ACC112 (cell line): ENCODE data around the gene DMRT2.

Source experiments
- H2AFZ ChIP-seq: fragments of 200-600 bp; sonication (generic); one replicate; pipeline ENCODE4 v1.6.0; 2017; ENCODE audit warnings: antibody characterized with exemption, low read length; ENCODE audit not compliant: unreplicated experiment
- H3K27ac ChIP-seq: fragments of 200-600 bp; sonication (generic); 2 replicates; pipeline ENCODE4 v1.5.1; 2014; ENCODE audit warnings: low read depth, mild to moderate bottlenecking, antibody characterized with exemption, low read length, moderate library complexity
- H3K27me3 ChIP-seq: fragments of 200-600 bp; sonication (generic); 2 replicates; pipeline ENCODE4 v1.6.1; 2014; ENCODE audit warnings: mild to moderate bottlenecking, antibody characterized with exemption, low read length, moderate library complexity, mixed read lengths; ENCODE audit not compliant: insufficient read depth
- H3K36me3 ChIP-seq: fragments of 200-600 bp; sonication (generic); 2 replicates; pipeline ENCODE4 v1.6.1; 2016; ENCODE audit warnings: mild to moderate bottlenecking, antibody characterized with exemption, low read length, moderate library complexity, mixed read lengths; ENCODE audit not compliant: insufficient read depth
- H3K4me1 ChIP-seq: fragments of 200-600 bp; sonication (generic); one replicate; pipeline ENCODE4 v1.6.1; 2016; ENCODE audit warnings: low read length, mixed read lengths; ENCODE audit not compliant: insufficient read depth, unreplicated experiment, control insufficient read depth
- H3K4me3 ChIP-seq: fragments of 200-600 bp; sonication (generic); 2 replicates; pipeline ENCODE4 v1.5.1; 2014; ENCODE audit warnings: mild to moderate bottlenecking, low read depth, low read length
- H3K79me2 ChIP-seq: fragments of 200-600 bp; sonication (generic); one replicate; pipeline ENCODE4 v1.6.0; 2016; ENCODE audit warnings: low read length; ENCODE audit not compliant: control insufficient read depth, unreplicated experiment, insufficient read depth

The DMRT2 gene

DNA sequence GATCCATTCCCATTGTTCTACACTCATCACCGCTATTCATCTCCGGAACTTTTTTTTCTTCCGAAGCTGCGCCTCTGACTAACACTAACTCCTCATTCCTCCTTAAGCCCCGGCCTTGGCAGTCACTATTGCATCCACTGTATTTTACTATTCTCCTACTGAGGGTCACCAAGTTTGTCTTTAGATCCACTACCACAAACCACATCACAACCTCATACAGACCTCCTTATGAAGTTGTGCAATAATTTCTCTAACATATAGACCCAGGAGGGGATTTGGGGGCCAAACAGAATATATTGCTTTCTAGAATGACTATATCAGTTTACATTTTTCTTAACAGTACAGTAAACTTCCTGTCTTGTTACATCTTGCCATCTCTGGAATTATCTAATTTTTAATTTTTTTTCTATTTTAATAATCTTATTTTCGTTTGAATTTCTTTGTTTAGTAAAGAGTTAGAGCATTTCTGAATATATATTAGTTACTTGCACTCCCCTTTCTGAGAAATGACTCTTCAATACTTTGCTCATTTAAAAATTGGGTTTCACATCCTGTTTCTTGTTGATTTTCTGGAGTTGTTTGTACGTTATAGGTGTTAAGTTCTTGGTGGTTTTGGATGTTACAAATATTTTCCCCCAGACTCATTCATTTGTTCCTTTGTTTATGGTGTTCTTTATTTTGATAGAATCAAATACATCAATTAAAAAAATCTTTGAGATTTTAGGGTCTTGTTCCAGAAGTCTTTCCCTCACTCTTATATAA lies 37.1 kb downstream of the DMRT2 start:
- no peaks in the 10 kb centered on the region for H3K79me2 ChIP-seq
- no peak overlapping the region for H3K27ac ChIP-seq
- H3K4me1 ChIP-seq: no peaks in the 10 kb centered on the region
- H3K36me3 ChIP-seq: no peaks in the 10 kb centered on the region
- H3K4me3 ChIP-seq: no peak overlapping the region
- no peaks in the 10 kb centered on the region for H3K27me3 ChIP-seq
- H2AFZ ChIP-seq: no peak overlapping the region

GRCh38 chr9:1094749-1095148 lies 44.6 kb downstream of the DMRT2 start:
- H3K36me3 ChIP-seq: no peaks in the 10 kb centered on the region
- H3K79me2 ChIP-seq: no peaks in the 10 kb centered on the region
- no peak overlapping the region for H3K4me3 ChIP-seq
- H2AFZ ChIP-seq: no peak overlapping the region
- no peak overlapping the region for H3K27ac ChIP-seq
- no peaks in the 10 kb centered on the region for H3K4me1 ChIP-seq
- no peaks in the 10 kb centered on the region for H3K27me3 ChIP-seq

DNA sequence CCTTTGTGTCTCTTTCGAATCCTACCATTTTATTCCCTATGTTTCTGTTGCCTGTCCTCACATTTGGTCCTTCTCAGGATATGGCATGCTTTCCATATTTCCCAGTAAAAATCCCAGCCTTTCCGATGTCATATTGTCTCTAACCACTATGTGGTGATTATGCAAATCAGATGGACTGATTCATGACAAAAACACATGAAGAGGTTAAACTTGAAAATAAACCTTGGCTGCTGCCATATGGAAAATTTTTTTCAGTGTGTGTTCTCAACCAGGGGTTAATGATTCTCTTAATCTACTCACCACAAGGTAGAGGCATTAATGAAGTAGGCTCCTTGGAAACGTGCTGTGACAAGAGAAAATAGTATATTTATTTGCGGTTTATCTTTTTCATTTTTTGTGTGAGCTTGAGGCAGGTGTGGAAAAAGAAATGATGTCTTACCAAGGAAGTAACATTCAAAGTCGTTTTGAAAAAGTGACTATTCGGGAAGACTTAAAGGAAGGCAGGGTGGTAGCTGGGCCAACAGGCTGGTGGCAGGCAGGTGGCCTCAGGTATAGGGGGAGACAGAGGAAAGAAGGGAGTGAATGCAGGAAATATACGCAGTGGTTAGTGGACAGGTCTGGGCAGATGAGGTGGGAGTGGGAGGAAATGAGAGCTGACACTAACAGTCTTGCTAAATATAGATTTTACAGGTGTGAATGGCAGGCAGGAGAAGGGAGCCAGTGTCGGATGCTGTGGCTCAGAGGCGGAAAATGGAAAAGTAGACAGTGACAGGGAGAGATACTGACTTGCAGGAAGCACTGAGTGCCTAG lies 46.2 kb downstream of the DMRT2 start:
- Histone ChIP-seq H2AFZ (no peak overlapping the region), H3K4me3 (no peak overlapping the region), H3K27me3 (no peaks in the 10 kb centered on the region), H3K27ac (no peak overlapping the region), H3K79me2 (no peaks in the 10 kb centered on the region), H3K4me1 (no peaks in the 10 kb centered on the region), H3K36me3 (no peaks in the 10 kb centered on the region)

DNA sequence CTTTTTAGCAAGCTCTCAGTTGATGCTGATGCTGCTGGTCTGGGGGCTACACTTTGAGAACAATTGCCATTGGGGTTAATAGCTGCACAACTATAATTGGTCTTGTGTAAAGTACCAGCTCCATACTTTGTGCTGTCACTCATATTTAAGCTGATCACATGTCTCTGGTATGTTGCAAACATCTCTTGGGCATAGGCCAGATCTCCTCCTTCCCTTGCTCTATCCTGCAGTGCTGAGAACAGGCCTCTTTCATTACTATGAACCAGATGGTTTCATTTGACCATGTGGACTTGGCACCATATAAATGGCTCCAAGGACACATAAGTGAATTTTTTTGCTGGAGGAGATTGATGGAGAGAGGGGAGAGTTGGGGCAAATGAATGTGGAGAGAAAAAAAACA lies 48.4 kb downstream of the DMRT2 start:
- Histone ChIP-seq H3K79me2 (no peaks in the 10 kb centered on the region), H3K27me3 (no peaks in the 10 kb centered on the region), H2AFZ (no peak overlapping the region), H3K4me3 (no peak overlapping the region), H3K36me3 (no peaks in the 10 kb centered on the region), H3K4me1 (no peaks in the 10 kb centered on the region), H3K27ac (no peak overlapping the region)

DNA sequence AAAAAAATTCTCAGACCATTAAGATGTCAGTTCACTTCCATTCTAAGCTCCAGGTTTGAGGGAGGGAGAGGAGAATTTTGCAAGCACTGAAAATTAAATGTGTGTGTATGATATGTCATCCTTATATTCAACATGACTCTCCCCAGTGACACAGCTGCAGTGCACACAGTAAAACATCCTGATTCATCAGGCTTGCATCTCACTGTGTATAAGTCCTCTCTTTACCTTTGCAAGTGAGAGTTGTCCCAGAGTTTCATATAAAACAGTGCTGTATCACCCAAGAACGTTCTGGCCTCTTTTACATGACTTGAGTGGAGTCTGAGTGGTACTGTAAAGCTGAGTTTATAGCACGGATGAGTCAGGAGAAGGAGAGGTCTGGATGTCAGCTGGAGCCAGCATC lies 50.0 kb downstream of the DMRT2 start:
- Histone ChIP-seq H3K27ac (no peak overlapping the region), H3K79me2 (no peaks in the 10 kb centered on the region), H3K27me3 (no peaks in the 10 kb centered on the region), H3K4me1 (no peaks in the 10 kb centered on the region), H3K36me3 (no peaks in the 10 kb centered on the region), H2AFZ (no peak overlapping the region), H3K4me3 (no peak overlapping the region)

DNA sequence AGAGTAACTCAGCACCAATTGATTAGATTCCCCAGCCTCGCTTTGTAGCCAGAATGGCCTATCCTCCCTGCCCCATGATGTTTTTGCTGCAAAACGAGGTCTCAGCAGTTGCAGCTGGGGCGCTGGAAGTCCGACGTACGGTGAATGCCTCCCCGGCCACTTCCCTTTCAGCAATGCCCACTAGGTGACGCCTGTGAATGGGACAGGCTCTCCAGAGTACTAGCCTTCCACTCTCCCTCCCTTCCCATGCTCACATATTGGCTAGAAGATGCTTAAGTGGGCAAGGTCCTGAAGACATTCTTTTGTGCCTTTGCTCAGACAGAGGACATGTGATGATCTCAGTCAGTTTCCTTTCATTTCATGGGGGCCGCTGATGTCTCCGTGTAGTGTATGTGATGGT lies 50.8 kb downstream of the DMRT2 start:
- Histone ChIP-seq H3K4me1 (no peaks in the 10 kb centered on the region), H3K79me2 (no peaks in the 10 kb centered on the region), H3K4me3 (no peak overlapping the region), H3K36me3 (no peaks in the 10 kb centered on the region), H3K27ac (no peak overlapping the region), H3K27me3 (no peaks in the 10 kb centered on the region), H2AFZ (no peak overlapping the region)

DNA sequence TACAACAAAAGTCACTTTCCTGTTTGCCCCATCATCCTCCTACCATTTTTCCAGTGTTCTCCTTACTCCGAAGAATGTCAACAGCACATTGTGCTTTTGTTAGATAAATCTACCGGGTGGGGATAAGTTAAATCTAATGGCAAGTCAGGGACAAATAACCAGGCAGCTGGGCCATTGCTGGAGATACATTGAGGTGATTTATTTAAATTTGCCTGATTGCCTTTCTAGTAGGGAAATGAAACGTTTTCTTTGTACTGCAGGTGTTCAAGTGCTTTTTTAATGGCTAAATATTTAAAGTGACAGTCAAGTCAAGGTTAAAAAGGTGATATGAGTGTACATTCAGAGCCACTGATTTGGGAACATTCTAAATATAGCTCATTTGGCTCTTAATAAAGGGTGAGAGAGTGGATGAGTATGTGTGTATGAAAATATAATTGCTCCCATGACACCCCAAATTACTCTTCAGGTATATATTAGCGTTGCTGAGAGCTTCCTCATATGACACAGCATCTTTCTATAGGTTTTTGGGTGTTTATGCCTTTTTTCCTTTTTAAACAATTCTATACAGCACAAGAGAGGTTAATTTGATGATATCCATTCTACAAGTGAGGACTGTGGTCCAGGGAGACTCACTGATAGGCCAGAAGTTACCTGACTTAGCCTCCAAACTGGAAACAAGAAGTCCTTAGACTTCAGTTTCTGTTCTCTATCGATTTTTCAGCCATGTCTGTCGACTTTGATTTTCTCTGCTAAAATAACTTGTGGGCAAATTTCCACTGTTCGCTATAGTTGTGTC lies 51.9 kb downstream of the DMRT2 start:
- no peaks in the 10 kb centered on the region for H3K79me2 ChIP-seq
- no peaks in the 10 kb centered on the region for H3K36me3 ChIP-seq
- no peak overlapping the region for H2AFZ ChIP-seq
- H3K27ac ChIP-seq: no peak overlapping the region
- H3K4me3 ChIP-seq: no peak overlapping the region
- no peaks in the 10 kb centered on the region for H3K27me3 ChIP-seq
- H3K4me1 ChIP-seq: no peaks in the 10 kb centered on the region

- H3K27ac ChIP-seq: no peak overlapping the region
- H3K4me1 ChIP-seq: no peaks in the 10 kb centered on the region
- no peaks in the 10 kb centered on the region for H3K36me3 ChIP-seq
- no peaks in the 10 kb centered on the region for H3K27me3 ChIP-seq
- H2AFZ ChIP-seq: no peak overlapping the region
- H3K4me3 ChIP-seq: no peak overlapping the region
- no peaks in the 10 kb centered on the region for H3K79me2 ChIP-seq
Measured at GRCh38 chr9:1102642-1102970, 52.4 kb downstream of the DMRT2 start.
